Activated CD4-positive, alpha-beta T cell treated with anti-CD3 and anti-CD28 coated beads for 1 hour (primary cell): ENCODE measurements around the gene ANKRD10.

Experiments used
- DNase-seq: peaks from one replicate; pipeline ENCODE4 v3.0.0-alpha.2; 2020

The ANKRD10 gene

GRCh38 chr13:110944968-110945927 is 30.4 kb upstream of the ANKRD10 start:
- no peak for DNase-seq

- no peak for DNase-seq
These were observed 29.5 kb upstream of the ANKRD10 start for GRCh38 chr13:110944121-110944967.

- no peak for DNase-seq
These were observed 27.5 kb upstream of the ANKRD10 start for GRCh38 chr13:110942248-110942981.

DNA sequence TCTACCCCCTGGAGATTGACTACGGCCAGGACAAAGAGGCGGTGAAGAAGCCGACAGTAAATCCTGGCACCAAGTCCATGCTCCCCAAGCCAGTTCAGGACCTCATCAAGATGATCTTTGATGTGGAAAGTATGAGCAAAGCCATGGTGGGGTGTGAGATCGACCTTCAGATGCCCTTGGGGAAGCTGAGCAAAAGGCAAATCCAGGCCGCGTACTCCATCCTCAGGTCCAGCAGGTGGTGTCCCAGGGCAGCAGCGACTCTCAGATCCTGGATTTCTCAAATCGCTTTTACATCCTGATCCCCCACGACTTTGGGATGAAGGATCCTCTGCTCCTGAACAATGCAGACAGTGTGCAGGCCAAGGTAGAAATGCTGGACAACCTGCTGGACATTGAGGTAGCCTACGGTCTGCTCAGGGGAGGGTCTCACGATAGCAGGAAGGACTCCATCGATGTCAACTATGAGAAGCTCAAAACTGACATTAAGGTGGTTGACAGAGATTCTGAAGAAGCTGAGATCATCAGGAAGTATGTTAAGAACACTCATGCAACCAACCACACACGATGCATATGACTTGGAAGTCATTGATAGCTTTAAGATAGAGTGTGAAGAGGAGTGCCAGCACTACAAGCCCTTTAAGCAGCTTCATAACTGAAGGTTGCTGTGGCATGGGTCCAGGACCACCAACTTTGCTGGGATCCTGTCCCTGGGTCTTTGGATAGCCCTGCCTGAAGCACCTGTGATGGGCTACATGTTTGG is 24.0 kb upstream of the ANKRD10 start:
- DNase-seq, result no peak

DNA sequence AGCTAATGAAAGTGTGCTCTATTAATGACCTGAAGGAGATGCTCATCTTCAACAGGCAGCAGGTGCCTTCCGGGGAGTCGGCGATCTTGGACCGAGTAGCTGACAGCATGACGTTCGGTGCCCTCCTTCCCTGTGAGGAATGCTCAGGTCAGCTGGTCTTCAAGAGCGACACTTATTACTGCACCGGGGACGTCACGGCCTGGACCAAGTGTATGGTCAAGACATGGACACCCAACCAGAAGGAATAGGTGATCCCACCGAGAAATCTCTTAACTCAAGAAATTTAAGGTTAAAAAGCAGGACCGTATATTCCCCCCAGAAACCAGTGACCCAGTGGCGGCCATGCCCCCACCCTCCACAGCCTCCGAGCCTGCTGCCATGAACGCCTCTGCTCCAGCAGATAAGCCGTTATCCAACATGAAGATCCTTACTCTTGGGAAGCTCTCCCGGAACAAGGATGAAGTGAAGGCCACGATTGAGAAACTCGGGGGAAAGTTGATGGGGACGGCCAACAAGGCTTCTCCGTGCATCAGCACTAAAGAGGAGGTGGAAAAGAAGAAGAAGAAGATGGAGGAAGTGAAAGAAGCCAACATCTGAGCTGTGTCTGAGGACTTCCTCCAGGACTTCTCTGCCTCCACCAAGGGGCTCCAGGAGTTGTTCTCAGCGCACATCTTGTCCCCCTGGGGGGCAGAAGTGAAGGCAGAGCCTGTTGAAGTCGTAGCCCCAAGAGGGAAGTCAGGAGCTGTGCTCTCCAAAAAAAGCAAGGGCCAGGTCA is 22.8 kb upstream of the ANKRD10 start:
- DNase-seq, result no peak

- no peak for DNase-seq
These were observed 21.6 kb upstream of the ANKRD10 start for GRCh38 chr13:110936519-110936918.

GRCh38 chr13:110932588-110932987 is 17.7 kb upstream of the ANKRD10 start:
- DNase-seq, result no peak

DNA sequence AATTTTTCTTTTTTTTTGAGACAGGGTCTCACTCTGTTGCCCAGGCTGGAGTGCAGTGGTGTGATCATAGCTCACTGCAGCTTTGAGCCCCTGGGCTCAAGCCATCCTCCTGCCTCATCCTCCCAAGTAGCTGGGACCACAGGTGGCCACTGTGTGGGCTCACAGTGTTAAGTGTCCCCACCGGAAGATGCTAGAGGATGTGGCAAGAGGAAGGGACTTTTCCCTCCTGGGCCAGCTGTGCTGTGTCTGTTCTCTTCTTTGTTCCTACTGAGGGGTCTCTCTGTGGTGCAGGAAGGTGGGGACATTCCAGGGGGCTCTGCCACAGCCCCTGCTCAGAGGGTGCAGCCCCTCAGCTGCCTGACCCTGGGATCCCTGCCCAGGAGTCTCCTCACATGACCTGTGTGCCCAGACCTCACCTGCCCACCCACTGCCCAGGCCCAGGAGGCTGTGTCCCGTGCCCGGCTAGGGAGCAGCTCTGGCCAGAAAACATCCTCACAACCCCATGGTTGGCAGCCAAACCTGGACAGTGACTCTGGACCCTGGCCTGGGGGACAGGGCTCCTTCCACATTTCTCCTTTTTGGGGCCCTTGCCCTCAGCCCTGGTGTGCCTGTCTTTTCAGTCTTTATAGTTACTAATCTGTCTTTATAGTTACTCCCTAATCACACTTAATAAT is 14.4 kb upstream of the ANKRD10 start:
- DNase-seq, result no peak

GRCh38 chr13:110925023-110925612 is 10.2 kb upstream of the ANKRD10 start:
- no peak for DNase-seq

DNA sequence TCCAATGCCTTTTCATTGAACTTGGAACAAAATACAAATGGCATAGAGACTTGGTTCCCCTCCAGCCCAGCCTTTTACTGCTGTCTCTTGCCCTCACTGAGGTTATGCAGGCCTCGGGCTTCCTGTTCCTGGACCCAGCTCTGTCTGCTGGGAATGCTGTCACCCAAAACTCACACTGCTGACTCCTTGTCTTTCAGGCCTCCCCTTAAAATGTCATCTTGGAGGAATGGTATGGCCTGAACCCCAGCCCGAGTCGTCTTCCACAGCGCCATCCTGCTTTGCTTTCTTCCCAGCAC is 9.7 kb upstream of the ANKRD10 start:
- DNase-seq, result no peak

- no peak for DNase-seq
These were observed 9.1 kb upstream of the ANKRD10 start for GRCh38 chr13:110923777-110924638.

DNA sequence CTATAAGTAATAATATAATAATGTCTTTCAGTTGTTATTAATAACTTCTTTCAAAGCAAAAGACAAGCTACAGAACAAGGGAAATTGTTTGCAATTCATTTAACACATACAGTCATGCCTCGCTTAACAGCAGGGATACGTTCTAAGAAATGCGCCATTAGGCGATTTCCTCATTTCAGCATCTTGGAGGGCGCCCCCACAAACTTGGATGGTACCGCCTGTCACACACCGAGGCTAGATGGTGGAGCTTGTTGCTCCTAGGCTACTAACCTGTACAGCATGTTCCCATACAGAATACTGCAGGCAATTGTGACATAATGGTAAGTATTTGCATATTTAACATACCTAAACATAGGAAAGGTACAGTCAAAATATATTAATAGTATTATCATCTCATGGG is 8.2 kb upstream of the ANKRD10 start:
- DNase-seq, result no peak

DNA sequence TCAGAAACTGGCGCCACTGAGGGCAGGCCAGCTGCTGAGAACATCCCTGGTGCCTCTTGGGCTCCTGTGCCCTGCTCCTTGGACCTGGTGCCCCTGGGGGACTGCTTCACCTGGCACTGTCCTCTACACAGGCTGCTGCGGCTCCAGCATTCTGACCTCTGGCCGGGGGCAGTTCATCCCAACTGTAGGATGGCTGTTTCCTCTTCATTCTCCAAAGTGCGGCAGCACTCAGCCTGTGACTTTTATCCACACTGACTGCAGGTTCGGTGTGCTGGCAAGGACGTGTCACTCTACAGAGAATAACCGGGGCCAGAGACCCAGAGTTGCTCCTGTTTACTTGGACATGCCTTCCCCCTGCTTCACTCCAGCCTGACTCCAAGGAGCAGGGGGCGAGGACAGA is 7.6 kb upstream of the ANKRD10 start:
- DNase-seq, result no peak

DNA sequence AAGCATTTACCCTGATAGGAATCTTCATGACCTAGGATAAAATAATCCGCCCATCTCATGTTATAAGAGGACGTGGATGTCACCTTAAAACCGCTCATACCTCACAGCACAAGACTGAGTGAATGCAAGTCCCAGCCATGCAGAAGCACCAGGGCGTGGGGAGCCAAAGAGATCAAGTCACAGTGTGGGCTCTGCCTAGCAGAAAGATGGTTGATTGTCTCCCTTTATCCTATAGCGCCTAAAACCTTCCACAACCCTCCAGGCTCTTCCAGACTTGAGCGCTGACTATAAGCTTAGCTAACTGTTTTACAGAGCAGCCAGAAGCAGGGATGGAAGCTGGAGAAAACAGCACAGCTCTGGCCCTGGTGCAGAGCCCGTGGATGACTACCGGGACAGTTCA is 6.8 kb upstream of the ANKRD10 start:
- DNase-seq, result no peak

- no peak for DNase-seq
These were observed 6.3 kb upstream of the ANKRD10 start for GRCh38 chr13:110921209-110921608.

- DNase-seq, result no peak
These were observed 5.2 kb upstream of the ANKRD10 start for GRCh38 chr13:110920038-110920437.

GRCh38 chr13:110916301-110917142 is 1.7 kb upstream of the ANKRD10 start:
- no peak for DNase-seq

DNA sequence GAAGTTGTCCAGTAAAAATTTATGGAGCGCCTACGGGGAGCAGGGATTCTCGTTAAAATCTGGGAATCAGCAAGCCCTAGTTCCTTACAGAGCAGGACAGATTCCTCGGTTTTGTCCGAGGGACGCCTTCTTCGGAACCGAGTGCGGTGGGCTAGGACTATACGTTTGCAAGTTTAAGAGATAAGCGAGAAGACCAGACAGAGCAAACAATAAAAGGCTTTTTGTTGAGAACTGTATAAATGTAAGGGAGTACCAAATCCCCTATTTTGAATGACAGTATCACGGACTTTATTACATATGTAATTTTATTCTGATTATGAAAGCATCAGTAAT is 971 bp upstream of the ANKRD10 start:
- no peak for DNase-seq
